ENCODE data around the gene PUM2.
"Not testable (repeated sequence)": the region's sequence is repeated elsewhere in the genome, so short reads cannot be mapped to it uniquely, and the experiment has no call there.

DNA sequence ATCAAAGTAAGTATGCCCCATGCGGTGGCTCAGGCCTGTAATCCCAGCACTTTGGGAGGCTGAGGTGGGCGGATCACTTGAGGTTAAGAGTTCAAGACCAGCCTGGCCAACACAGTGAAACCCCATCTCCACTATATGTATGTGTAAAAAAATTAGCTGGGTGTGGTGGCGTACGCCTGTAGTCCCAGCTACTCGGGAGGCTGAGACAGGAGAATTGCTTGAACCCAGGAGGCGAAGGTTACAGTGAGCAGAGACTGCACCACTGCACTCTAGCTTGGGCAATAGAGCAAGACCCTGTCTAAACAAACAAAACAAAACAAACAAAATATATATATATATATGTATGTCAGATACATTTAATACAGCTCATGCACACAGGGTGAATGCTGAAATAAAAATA is 82.3 kb downstream of the PUM2 start:
- TF ChIP-seq, protein P1, sequence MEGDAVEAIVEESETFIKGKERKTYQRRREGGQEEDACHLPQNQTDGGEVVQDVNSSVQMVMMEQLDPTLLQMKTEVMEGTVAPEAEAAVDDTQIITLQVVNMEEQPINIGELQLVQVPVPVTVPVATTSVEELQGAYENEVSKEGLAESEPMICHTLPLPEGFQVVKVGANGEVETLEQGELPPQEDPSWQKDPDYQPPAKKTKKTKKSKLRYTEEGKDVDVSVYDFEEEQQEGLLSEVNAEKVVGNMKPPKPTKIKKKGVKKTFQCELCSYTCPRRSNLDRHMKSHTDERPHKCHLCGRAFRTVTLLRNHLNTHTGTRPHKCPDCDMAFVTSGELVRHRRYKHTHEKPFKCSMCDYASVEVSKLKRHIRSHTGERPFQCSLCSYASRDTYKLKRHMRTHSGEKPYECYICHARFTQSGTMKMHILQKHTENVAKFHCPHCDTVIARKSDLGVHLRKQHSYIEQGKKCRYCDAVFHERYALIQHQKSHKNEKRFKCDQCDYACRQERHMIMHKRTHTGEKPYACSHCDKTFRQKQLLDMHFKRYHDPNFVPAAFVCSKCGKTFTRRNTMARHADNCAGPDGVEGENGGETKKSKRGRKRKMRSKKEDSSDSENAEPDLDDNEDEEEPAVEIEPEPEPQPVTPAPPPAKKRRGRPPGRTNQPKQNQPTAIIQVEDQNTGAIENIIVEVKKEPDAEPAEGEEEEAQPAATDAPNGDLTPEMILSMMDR (conservative IDR thresholded peaks at IDR 0.05; ENCODE audit: low read depth, low read length): not testable (repeated sequence)
- TF ChIP-seq EZH2 (IDR thresholded peaks at IDR 0.05; ENCODE audit: borderline replicate concordance, low read depth, low read length, poor library complexity, severe bottlenecking): not testable (repeated sequence)

Data from A673 (cell line).